ENCODE results near the gene PELI3. TPM values are rescaled to one million over a fixed set of nuclear protein-coding genes. Genes with fewer than 3 reads are reported as not detected.

PELI3 gene
- total and polyA plus RNA-seq, 2 donors (not counting 1 experiment from before 2014, with no cell fraction given), result 3.2 to 15.6 TPM

GRCh38 chr11:66524304-66525040 lies 57.8 kb downstream of the PELI3 start:
- Histone ChIP-seq H3K36me3 (replicated peaks in 1 of 2; ENCODE audit: control extremely low read depth in 1 of 2, control insufficient read depth in 1 of 2, extremely low read depth in 1 of 2, insufficient read depth in 2 of 2, low read length in 1 of 2) (peaks cover 0 to 34% of the 10 kb centered on the region in 2 experiments), H3K9me3 (ENCODE audit: control extremely low read depth in 1 of 3, control insufficient read depth in 2 of 3, insufficient read depth in 1 of 3, low read length in 2 of 3) (no peaks in the 10 kb centered on the region)
- CTCF ChIA-PET, result no interaction called here

More at GRCh38 chr11:66524304-66525040, 57.8 kb downstream of the PELI3 start:
- Histone ChIP-seq H3K4me1 (ENCODE audit: control insufficient read depth in 2 of 2, insufficient read depth in 2 of 2, low read length in 2 of 2) (no peaks in the 10 kb centered on the region), H3K9ac (ENCODE audit: low read length) (no peak overlapping the region), H4K20me1 (ENCODE audit: control insufficient read depth, insufficient read depth, low read length, poor library complexity, severe bottlenecking) (no peaks in the 10 kb centered on the region), H3K4me2 (replicated peaks; ENCODE audit: low read depth, low read length, poor library complexity, severe bottlenecking) (no peak overlapping the region), H3K27me3 (replicated peaks in 1 of 4; ENCODE audit: control extremely low read depth in 1 of 4, control insufficient read depth in 3 of 4, insufficient read depth in 4 of 4, low read length in 3 of 4) (no peaks in the 10 kb centered on the region), H3K4me3 (ENCODE audit: control extremely low read depth in 1 of 5, extremely low read depth in 1 of 5, insufficient read depth in 1 of 5, low read depth in 2 of 5, low read length in 4 of 5) (no peak overlapping the region), H3K27ac (ENCODE audit: low read length in 2 of 2) (no peak overlapping the region), H3K79me2 (ENCODE audit: control insufficient read depth, insufficient read depth, low read length) (no peaks in the 10 kb centered on the region), H2AFZ (ENCODE audit: insufficient read depth, low read depth, low read length, poor library complexity, severe bottlenecking) (no peak overlapping the region)
- DNase-seq (no peak), ATAC-seq (ENCODE audit: low read depth) (no peak)
- no peaks in the 10 kb centered on the region for H3K27me3 Mint-ChIP-seq
- intact Hi-C loops (cut with micrococcal nuclease), result no loop called here
- no peak overlapping the region for H3K27ac Mint-ChIP-seq
- no peaks in the 10 kb centered on the region for H3K9me3 Mint-ChIP-seq (ENCODE audit: insufficient read depth)
- TF ChIP-seq EZH2 (IDR thresholded peaks at IDR 0.05; ENCODE audit: borderline replicate concordance, insufficient read depth, low read depth, low read length, poor library complexity, severe bottlenecking) (no peak), CTCF (IDR thresholded peaks at IDR 0.05) (no peak)
- H3K4me1 Mint-ChIP-seq, result no peaks in the 10 kb centered on the region
- POLR2A ChIA-PET, result no interaction called here
- WGBS (ENCODE audit: insufficient coverage), result 100% methylated on average over 3 of the region's 10 CpGs
- H3K4me3 Mint-ChIP-seq, result no peak overlapping the region

Small RNAs within 50 kb of the gene (small RNA-seq; reads per million reads assigned to genes)
- gene RF00416 (ENCODE audit: insufficient read length, low read depth, low replicate concordance), result not detected

Other genes with a start within 250 kb of the PELI3 start
- gene KLC2, start 209.2 kb upstream of the PELI3 start, total RNA-seq, result 47.7 and 49.2 TPM in 2 replicates
- 24.1 and 26.9 TPM in 2 replicates for gene KLC2, start 209.2 kb upstream of the PELI3 start, polyA plus RNA-seq
- gene RAB1B, start 198.3 kb upstream of the PELI3 start, total RNA-seq, result 76.0 and 77.8 TPM in 2 replicates
- 61.7 and 77.1 TPM in 2 replicates for gene RAB1B, start 198.3 kb upstream of the PELI3 start, polyA plus RNA-seq
- gene CNIH2, start 188.7 kb upstream of the PELI3 start, total RNA-seq, result 1.5 and 2.0 TPM in 2 replicates
- 0.92 and 2.6 TPM in 2 replicates for gene CNIH2, start 188.7 kb upstream of the PELI3 start, polyA plus RNA-seq
- gene YIF1A, start 177.8 kb upstream of the PELI3 start, total RNA-seq, result 43.9 and 47.6 TPM in 2 replicates
- gene YIF1A, start 177.8 kb upstream of the PELI3 start, polyA plus RNA-seq, result 65.8 and 95.0 TPM in 2 replicates
- 0.17 TPM in 1 of 2 replicates, not detected in the other for gene TMEM151A, start 175.0 kb upstream of the PELI3 start, total RNA-seq
- gene TMEM151A, start 175.0 kb upstream of the PELI3 start, polyA plus RNA-seq, result 1.1 and 1.5 TPM in 2 replicates
- gene CD248, start 149.9 kb upstream of the PELI3 start, total RNA-seq, result 0.83 and 0.96 TPM in 2 replicates
- gene CD248, start 149.9 kb upstream of the PELI3 start, polyA plus RNA-seq, result 0.40 and 0.62 TPM in 2 replicates
- 1.1 and 1.7 TPM in 2 replicates for gene RIN1, start 130.5 kb upstream of the PELI3 start, total RNA-seq
- gene RIN1, start 130.5 kb upstream of the PELI3 start, polyA plus RNA-seq, result 0.42 and 0.72 TPM in 2 replicates
- gene BRMS1, start 121.8 kb upstream of the PELI3 start, total RNA-seq, result 50.9 and 58.3 TPM in 2 replicates
- gene BRMS1, start 121.8 kb upstream of the PELI3 start, polyA plus RNA-seq, result 51.2 and 55.8 TPM in 2 replicates
- gene B4GAT1, start 119.3 kb upstream of the PELI3 start, total RNA-seq, result 5.2 TPM in 2 replicates
- gene B4GAT1, start 119.3 kb upstream of the PELI3 start, polyA plus RNA-seq, result 0.87 and 1.4 TPM in 2 replicates
- gene SLC29A2, start 95.1 kb upstream of the PELI3 start, total RNA-seq, result 18.5 and 20.1 TPM in 2 replicates
- 15.7 and 16.2 TPM in 2 replicates for gene SLC29A2, start 95.1 kb upstream of the PELI3 start, polyA plus RNA-seq
- not detected in 2 replicates for gene NPAS4, start 45.9 kb upstream of the PELI3 start, total RNA-seq
- gene NPAS4, start 45.9 kb upstream of the PELI3 start, polyA plus RNA-seq, result not detected in 2 replicates
- gene MRPL11, start 28.1 kb upstream of the PELI3 start, total RNA-seq, result 26.7 and 29.2 TPM in 2 replicates
- gene MRPL11, start 28.1 kb upstream of the PELI3 start, polyA plus RNA-seq, result 18.0 and 25.5 TPM in 2 replicates
- gene DPP3, start 13.5 kb downstream of the PELI3 start, total RNA-seq, result 21.5 and 22.7 TPM in 2 replicates
- gene DPP3, start 13.5 kb downstream of the PELI3 start, polyA plus RNA-seq, result 31.7 and 40.6 TPM in 2 replicates
- gene BBS1, start 43.7 kb downstream of the PELI3 start, total RNA-seq, result 52.5 and 56.3 TPM in 2 replicates
- gene BBS1, start 43.7 kb downstream of the PELI3 start, polyA plus RNA-seq, result 13.7 and 20.4 TPM in 2 replicates
- gene ZDHHC24, start 79.1 kb downstream of the PELI3 start, total RNA-seq, result 32.6 and 33.2 TPM in 2 replicates
- 23.9 and 29.7 TPM in 2 replicates for gene ZDHHC24, start 79.1 kb downstream of the PELI3 start, polyA plus RNA-seq
- gene ACTN3, start 80.0 kb downstream of the PELI3 start, total RNA-seq, result 0.17 TPM in 1 of 2 replicates, not detected in the other
- gene ACTN3, start 80.0 kb downstream of the PELI3 start, polyA plus RNA-seq, result 0.22 and 0.26 TPM in 2 replicates
- 20.9 and 24.0 TPM in 2 replicates for gene CTSF, start 101.7 kb downstream of the PELI3 start, total RNA-seq
- gene CTSF, start 101.7 kb downstream of the PELI3 start, polyA plus RNA-seq, result 14.6 and 16.6 TPM in 2 replicates
- 0.17 and 0.39 TPM in 2 replicates for gene CCDC87, start 126.2 kb downstream of the PELI3 start, total RNA-seq
- gene CCDC87, start 126.2 kb downstream of the PELI3 start, polyA plus RNA-seq, result 0.09 TPM in 1 of 2 replicates, not detected in the other
- gene CCS, start 126.3 kb downstream of the PELI3 start, total RNA-seq, result 87.8 and 98.5 TPM in 2 replicates
- gene CCS, start 126.3 kb downstream of the PELI3 start, polyA plus RNA-seq, result 162 and 174 TPM in 2 replicates
- gene RBM14, start 149.7 kb downstream of the PELI3 start, total RNA-seq, result 244 and 246 TPM in 2 replicates
- gene RBM14, start 149.7 kb downstream of the PELI3 start, polyA plus RNA-seq, result 44.9 and 52.4 TPM in 2 replicates
- gene RBM4, start 171.8 kb downstream of the PELI3 start, total RNA-seq, result 199 and 203 TPM in 2 replicates
- 125 and 139 TPM in 2 replicates for gene RBM4, start 171.8 kb downstream of the PELI3 start, polyA plus RNA-seq
- 61.3 and 66.4 TPM in 2 replicates for gene RBM4B, start 211.0 kb downstream of the PELI3 start, total RNA-seq
- gene RBM4B, start 211.0 kb downstream of the PELI3 start, polyA plus RNA-seq, result 33.2 and 36.8 TPM in 2 replicates